HEK293 (cell line): ENCODE measurements around the gene MAL.

Experiments
- CTCF ChIA-PET: fragments of 350-600 bp; formaldehyde crosslinking; extraction: SDS; loops from one replicate; lab custom pipeline; 2021; ENCODE audit warnings: antibody characterized with exemption; lab: Yijun Ruan, JAX
- POLR2A ChIA-PET: fragments of 300-600 bp; formaldehyde crosslinking; extraction: SDS; loops from one replicate; lab custom pipeline; 2020; ENCODE audit warnings: antibody characterized with exemption, inconsistent platforms; lab: Yijun Ruan, JAX
- H3K27ac ChIP-seq: fragments of 200-500 bp; sonication (Bioruptor generic); 2 replicates; pipeline ENCODE4 v1.5.1; 2014; ENCODE audit warnings: low read depth, low read length, control low read depth, inconsistent platforms; ENCODE audit errors: extremely low read depth
- H3K36me3 ChIP-seq, 2 experiments: fragments of 200-500 bp in 1 of 2; sonication (Bioruptor generic) in 1 of 2; 1 replicate in 1 of 2; 2 replicates in 1 of 2; pipeline ENCODE4 v1.5.1; 2014 to 2017; ENCODE audit warnings: inconsistent platforms in 2 of 2, low read length in 2 of 2; ENCODE audit not compliant: control insufficient read depth in 2 of 2, insufficient read depth in 1 of 2
- H3K4me1 ChIP-seq: fragments of 200-500 bp; sonication (Bioruptor generic); 2 replicates; pipeline ENCODE4 v1.5.1; 2014; ENCODE audit warnings: mild to moderate bottlenecking, low read length, inconsistent platforms; ENCODE audit not compliant: control insufficient read depth, insufficient read depth
- H3K4me3 ChIP-seq: 2 replicates; pipeline ENCODE4 v1.5.1; 2011; ENCODE audit warnings: low read depth, mild to moderate bottlenecking, control low read depth, low read length, moderate library complexity
- H3K9me3 ChIP-seq: fragments of 200-500 bp; sonication (Bioruptor generic); 2 replicates; pipeline ENCODE4 v1.5.1; 2014; ENCODE audit warnings: low read depth, low read length, inconsistent platforms; ENCODE audit not compliant: control insufficient read depth, insufficient read depth
- HOXA7 ChIP-seq: sonication (generic); formaldehyde crosslinking; IDR thresholded peaks from 2 replicates; pipeline ENCODE4 v1.8.1; 2022; ENCODE audit warnings: missing genetic modification reagents, borderline replicate concordance
- KLF16 ChIP-seq: fragments of 450-650 bp; formaldehyde crosslinking; IDR thresholded peaks from 2 replicates; pipeline ENCODE4 v1.5.1; 2017; ENCODE audit warnings: missing biosample characterization, missing genetic modification characterization
- KLF7 ChIP-seq: fragments of 450-650 bp; formaldehyde crosslinking; IDR thresholded peaks from 2 replicates; pipeline ENCODE4 v1.5.1; 2016; ENCODE audit warnings: missing biosample characterization, missing genetic modification characterization, borderline replicate concordance
- PBX3 ChIP-seq: sonication (generic); formaldehyde crosslinking; IDR thresholded peaks from 2 replicates; pipeline ENCODE4 v1.8.1; 2022; ENCODE audit warnings: mild to moderate bottlenecking, moderate library complexity, missing genetic modification reagents
- REST ChIP-seq: fragments of 450-650 bp; formaldehyde crosslinking; IDR thresholded peaks from 2 replicates; pipeline ENCODE4 v1.5.1; 2016; ENCODE audit warnings: missing biosample characterization, missing genetic modification characterization
- SALL2 ChIP-seq: fragments of 450-650 bp; formaldehyde crosslinking; IDR thresholded peaks from 2 replicates; pipeline ENCODE4 v1.5.0; 2017; ENCODE audit warnings: missing biosample characterization, mild to moderate bottlenecking, missing genetic modification characterization, borderline replicate concordance
- ZBTB17 ChIP-seq: fragments of 450-650 bp; formaldehyde crosslinking; IDR thresholded peaks from 2 replicates; pipeline ENCODE4 v1.5.1; 2016; ENCODE audit warnings: missing biosample characterization, missing genetic modification characterization
- ZBTB7A ChIP-seq: fragments of 450-650 bp; formaldehyde crosslinking; IDR thresholded peaks from 2 replicates; pipeline ENCODE4 v1.5.1; 2016; ENCODE audit warnings: low read depth, missing biosample characterization, missing genetic modification characterization
- ZNF138 ChIP-seq: fragments of 450-650 bp; formaldehyde crosslinking; IDR thresholded peaks from 2 replicates; pipeline ENCODE4 v1.5.1; 2016; ENCODE audit warnings: missing biosample characterization, missing genetic modification characterization, borderline replicate concordance
- ZNF184 ChIP-seq: fragments of 450-650 bp; IDR thresholded peaks from 2 replicates; pipeline ENCODE4 v1.5.1; 2018; ENCODE audit warnings: missing biosample characterization, mild to moderate bottlenecking, missing genetic modification characterization
- ZNF202 ChIP-seq: fragments of 450-650 bp; formaldehyde crosslinking; IDR thresholded peaks from 2 replicates; pipeline ENCODE4 v1.5.1; 2016; ENCODE audit warnings: missing biosample characterization, missing genetic modification characterization, borderline replicate concordance
- ZNF433 ChIP-seq: fragments of 450-650 bp; formaldehyde crosslinking; IDR thresholded peaks from 2 replicates; pipeline ENCODE4 v1.5.1; 2016; ENCODE audit warnings: missing biosample characterization, missing genetic modification characterization, low read depth
- ZNF544 ChIP-seq: fragments of 450-650 bp; formaldehyde crosslinking; IDR thresholded peaks from 2 replicates; pipeline ENCODE4 v1.5.0; 2017; ENCODE audit warnings: missing biosample characterization, missing genetic modification characterization
- ZNF548 ChIP-seq: fragments of 450-650 bp; formaldehyde crosslinking; IDR thresholded peaks from 2 replicates; pipeline ENCODE4 v1.5.1; 2016; ENCODE audit warnings: missing biosample characterization, missing genetic modification characterization
- ZNF585B ChIP-seq: fragments of 450-650 bp; formaldehyde crosslinking; IDR thresholded peaks from 2 replicates; pipeline ENCODE4 v1.5.1; 2016; ENCODE audit warnings: missing biosample characterization, missing genetic modification characterization
- ZNF621 ChIP-seq: fragments of 450-650 bp; formaldehyde crosslinking; IDR thresholded peaks from 2 replicates; pipeline ENCODE4 v1.5.1; 2017; ENCODE audit warnings: missing biosample characterization, missing genetic modification characterization
- ZNF645 ChIP-seq: fragments of 450-650 bp; formaldehyde crosslinking; IDR thresholded peaks from 2 replicates; pipeline ENCODE4; 2016; ENCODE audit warnings: missing biosample characterization, missing genetic modification characterization
- ZNF654 ChIP-seq: fragments of 450-650 bp; formaldehyde crosslinking; IDR thresholded peaks from 2 replicates; pipeline ENCODE4 v1.5.1; 2016; ENCODE audit warnings: low read depth, missing biosample characterization, missing genetic modification characterization

MAL gene

GRCh38 chr2:95031726-95032116, 6.2 kb downstream of the MAL start (continued):
- TF ChIP-seq ZNF138, result no peak
- no peak for TF ChIP-seq PBX3 (CRISPR knock-in tag)

- ChIA-PET CTCF (interaction anchor here (1.2 to 1.6 kb wide), 2 partner anchors 10 to 47 kb away, joined by 4 to 5 read pairs; no protein-coding TSS in a partner anchor), POLR2A (no interaction called here)
These were observed 6.8 kb downstream of the MAL start for GRCh38 chr2:95032341-95032740.

GRCh38 chr2:95032868-95033603, 7.5 kb downstream of the MAL start:
- H3K27ac ChIP-seq, result no peak overlapping the region
- no peaks in the 10 kb centered on the region for H3K36me3 ChIP-seq
- no peaks in the 10 kb centered on the region for H3K9me3 ChIP-seq
- ChIA-PET CTCF (interaction anchor here (1.2 to 1.6 kb wide), 2 partner anchors 10 to 11 kb away, joined by 5 read pairs; no protein-coding TSS in a partner anchor), POLR2A (no interaction called here)
- no peak overlapping the region for H3K4me3 ChIP-seq
- H3K4me1 ChIP-seq, result no peaks in the 10 kb centered on the region
- TF ChIP-seq ZNF548 (no peak), ZNF654 (tag by site-specific recombination) (no peak), ZNF645 (tag by site-specific recombination) (no peak), ZNF621 (tag by site-specific recombination) (no peak), ZNF184 (tag by site-specific recombination) (no peak), ZNF433 (tag by site-specific recombination) (no peak), ZBTB17 (tag by site-specific recombination) (no peak), ZNF585B (tag by site-specific recombination) (no peak)

More at GRCh38 chr2:95032341-95032740, 6.8 kb downstream of the MAL start:
- no peaks in the 10 kb centered on the region for H3K36me3 ChIP-seq
- H3K27ac ChIP-seq, result no peak overlapping the region
- TF ChIP-seq HOXA7 (CRISPR knock-in tag) (no peak), REST (tag by site-specific recombination) (no peak), KLF7 (no peak), ZNF544 (tag by site-specific recombination) (no peak), ZBTB7A (tag by site-specific recombination) (no peak), ZNF202 (tag by site-specific recombination) (no peak), SALL2 (tag by site-specific recombination) (no peak), KLF16 (no peak)
- TF ChIP-seq, all 188 proteins: peak for 0
- no peak overlapping the region for H3K4me3 ChIP-seq
- H3K9me3 ChIP-seq, result no peaks in the 10 kb centered on the region
- H3K4me1 ChIP-seq, result no peaks in the 10 kb centered on the region
